Measurements from ENCODE around the gene KRTAP10-3.
"Not testable (repeated sequence)": the region's sequence is repeated elsewhere in the genome, so short reads cannot be mapped to it uniquely, and the experiment has no call there.

DNA sequence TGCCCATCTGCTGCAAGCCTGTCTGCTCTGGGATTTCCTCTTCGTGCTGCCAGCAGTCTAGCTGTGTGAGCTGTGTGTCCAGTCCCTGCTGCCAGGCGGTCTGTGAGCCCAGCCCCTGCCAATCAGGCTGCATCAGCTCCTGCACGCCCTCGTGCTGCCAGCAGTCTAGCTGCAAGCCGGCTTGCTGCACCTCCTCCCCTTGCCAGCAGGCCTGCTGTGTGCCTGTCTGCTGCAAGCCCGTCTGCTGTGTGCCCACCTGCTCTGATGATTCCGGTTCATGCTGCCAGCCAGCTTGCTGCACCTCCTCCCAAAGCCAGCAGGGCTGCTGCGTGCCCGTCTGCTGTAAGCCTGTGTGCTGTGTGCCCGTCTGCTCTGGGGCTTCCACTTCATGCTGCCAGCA is 42.5 kb upstream of the KRTAP10-3 start:
- TF ChIP-seq, protein P1, sequence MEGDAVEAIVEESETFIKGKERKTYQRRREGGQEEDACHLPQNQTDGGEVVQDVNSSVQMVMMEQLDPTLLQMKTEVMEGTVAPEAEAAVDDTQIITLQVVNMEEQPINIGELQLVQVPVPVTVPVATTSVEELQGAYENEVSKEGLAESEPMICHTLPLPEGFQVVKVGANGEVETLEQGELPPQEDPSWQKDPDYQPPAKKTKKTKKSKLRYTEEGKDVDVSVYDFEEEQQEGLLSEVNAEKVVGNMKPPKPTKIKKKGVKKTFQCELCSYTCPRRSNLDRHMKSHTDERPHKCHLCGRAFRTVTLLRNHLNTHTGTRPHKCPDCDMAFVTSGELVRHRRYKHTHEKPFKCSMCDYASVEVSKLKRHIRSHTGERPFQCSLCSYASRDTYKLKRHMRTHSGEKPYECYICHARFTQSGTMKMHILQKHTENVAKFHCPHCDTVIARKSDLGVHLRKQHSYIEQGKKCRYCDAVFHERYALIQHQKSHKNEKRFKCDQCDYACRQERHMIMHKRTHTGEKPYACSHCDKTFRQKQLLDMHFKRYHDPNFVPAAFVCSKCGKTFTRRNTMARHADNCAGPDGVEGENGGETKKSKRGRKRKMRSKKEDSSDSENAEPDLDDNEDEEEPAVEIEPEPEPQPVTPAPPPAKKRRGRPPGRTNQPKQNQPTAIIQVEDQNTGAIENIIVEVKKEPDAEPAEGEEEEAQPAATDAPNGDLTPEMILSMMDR (CRISPR knock-in tag; IDR thresholded peaks at IDR 0.05) = not testable (repeated sequence)
- not testable (repeated sequence) for TF ChIP-seq IKZF1 (IDR thresholded peaks at IDR 0.05); ZBTB7A (CRISPR knock-in tag; IDR thresholded peaks at IDR 0.05); NFIC (IDR thresholded peaks at IDR 0.05; ENCODE audit: low read length); FIP1L1 (IDR thresholded peaks at IDR 0.05; ENCODE audit: borderline replicate concordance, insufficient read depth, low read depth, low read length); EZH2 (conservative IDR thresholded peaks at IDR 0.05; ENCODE audit: low read depth, low read length); DPF2 (CRISPR knock-in tag; IDR thresholded peaks at IDR 0.05; ENCODE audit: borderline replicate concordance, low read depth); SMAD3 (CRISPR knock-in tag; IDR thresholded peaks at IDR 0.05); JARID2 (CRISPR knock-in tag; IDR thresholded peaks at IDR 0.05; ENCODE audit: insufficient replicate concordance)
- TF ChIP-seq, protein P2, sequence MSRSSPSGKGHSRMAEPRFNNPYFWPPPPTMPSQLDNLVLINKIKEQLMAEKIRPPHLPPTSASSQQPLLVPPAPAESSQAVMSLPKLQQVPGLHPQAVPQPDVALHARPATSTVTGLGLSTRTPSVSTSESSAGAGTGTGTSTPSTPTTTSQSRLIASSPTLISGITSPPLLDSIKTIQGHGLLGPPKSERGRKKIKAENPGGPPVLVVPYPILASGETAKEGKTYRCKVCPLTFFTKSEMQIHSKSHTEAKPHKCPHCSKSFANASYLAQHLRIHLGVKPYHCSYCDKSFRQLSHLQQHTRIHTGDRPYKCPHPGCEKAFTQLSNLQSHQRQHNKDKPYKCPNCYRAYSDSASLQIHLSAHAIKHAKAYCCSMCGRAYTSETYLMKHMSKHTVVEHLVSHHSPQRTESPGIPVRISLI (CRISPR knock-in tag; IDR thresholded peaks at IDR 0.05; ENCODE audit: borderline replicate concordance) = not testable (repeated sequence)
